Measurements from ENCODE around the gene STT3A.

STT3A gene

DNA sequence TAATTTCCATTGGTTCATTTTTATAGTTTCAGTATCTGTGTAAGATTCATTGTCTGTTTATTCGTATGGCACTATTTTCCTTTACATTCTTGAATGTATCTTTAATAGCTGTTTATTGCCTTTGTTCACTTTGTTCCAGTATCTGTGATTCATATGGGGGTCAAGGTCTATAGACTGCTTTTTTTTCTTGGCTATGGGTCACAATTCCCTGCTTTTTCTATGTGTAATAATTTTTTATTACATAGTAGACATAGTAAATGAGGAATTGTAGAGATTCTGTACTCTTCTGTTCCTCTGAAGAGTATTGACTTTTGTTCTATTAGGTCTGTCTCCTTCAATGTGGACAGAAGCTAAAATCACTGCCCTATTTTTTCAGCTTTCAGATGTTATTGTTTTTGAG is 77.5 kb downstream of the STT3A start:
- DNase-seq: no peak

DNA sequence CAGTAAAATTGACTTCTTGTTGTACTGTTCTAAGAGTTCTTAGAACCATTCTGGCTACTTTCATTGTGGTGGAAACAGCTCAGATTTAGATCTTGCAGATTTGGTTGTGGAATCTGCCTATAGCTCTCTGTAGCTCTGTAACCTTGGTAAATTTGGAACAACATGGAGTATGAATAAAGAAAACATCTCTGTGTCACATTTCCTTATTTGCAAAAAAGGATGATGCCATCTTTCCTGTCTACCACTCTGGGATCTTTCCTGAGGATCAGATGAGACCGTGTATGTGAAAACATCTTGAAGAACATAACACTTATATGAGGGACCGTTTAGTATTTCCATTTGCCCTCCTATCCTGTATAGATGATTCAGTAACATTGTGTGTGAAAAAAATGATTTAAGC is 78.9 kb downstream of the STT3A start:
- no peak for DNase-seq
